Epithelial cell of esophagus (primary cell): ENCODE data around the gene TRPM1.

Source experiments
- DNase-seq: peaks from one replicate; pipeline ENCODE4 v3.0.0; 2010; ENCODE audit warnings: low read depth
- H3K4me3 ChIP-seq: 2 replicates; pipeline ENCODE4 v1.5.1; 2011; ENCODE audit warnings: mild to moderate bottlenecking, low read length, control low read depth
- CTCF ChIP-seq: IDR thresholded peaks from 2 replicates; pipeline ENCODE4 v1.5.1; 2011; ENCODE audit warnings: low read depth, mild to moderate bottlenecking, low read length, control low read depth, inconsistent platforms; ENCODE audit not compliant: insufficient read depth; ENCODE audit errors: missing control alignments

Gene TRPM1

DNA sequence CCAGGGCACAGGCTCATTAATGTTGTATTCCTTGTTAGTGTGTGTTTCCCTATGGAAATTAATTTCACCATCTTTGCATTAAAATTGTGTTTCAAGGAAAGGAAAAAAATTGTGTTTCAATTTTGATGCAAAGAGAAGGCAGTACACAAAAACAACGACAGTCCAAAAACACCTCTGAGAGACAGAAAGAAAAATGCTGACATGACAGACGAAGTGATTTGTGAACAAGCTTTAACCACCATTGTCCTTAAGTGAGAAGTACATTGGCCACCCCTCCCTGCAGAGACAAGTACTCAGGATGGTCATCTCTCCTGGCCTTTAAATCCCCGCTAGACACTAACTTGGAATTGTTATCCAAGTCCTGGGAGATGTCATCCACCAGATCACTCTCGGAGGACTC lies 59.9 kb downstream of the TRPM1 start:
- TF ChIP-seq CTCF: no peak
- H3K4me3 ChIP-seq: no peak overlapping the region
- no peak for DNase-seq

DNA sequence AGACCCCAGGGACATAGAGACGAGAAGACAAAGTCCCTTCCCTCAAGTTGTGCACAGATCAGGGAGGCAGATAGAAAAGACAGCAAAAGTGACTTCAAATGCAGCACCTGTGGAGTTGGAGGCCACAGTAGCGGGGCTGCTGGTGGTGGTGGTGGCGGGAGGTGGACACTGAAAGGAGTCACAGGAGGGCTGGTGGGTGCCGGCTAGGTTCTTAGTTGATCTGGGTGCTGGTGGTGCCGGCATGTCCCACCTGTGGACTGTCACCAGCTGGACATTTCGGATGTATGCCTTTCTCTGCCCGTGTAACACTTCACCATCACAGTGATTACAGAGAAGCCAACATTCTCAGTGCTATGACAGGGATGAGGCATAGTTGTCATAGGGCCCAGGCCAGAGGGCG lies 60.9 kb downstream of the TRPM1 start:
- no peak overlapping the region for H3K4me3 ChIP-seq
- TF ChIP-seq CTCF: no peak
- DNase-seq: no peak

- H3K4me3 ChIP-seq: no peak overlapping the region
- no peak for TF ChIP-seq CTCF
- DNase-seq: no peak
These were observed 61.6 kb downstream of the TRPM1 start for GRCh38 chr15:31039961-31040360.

DNA sequence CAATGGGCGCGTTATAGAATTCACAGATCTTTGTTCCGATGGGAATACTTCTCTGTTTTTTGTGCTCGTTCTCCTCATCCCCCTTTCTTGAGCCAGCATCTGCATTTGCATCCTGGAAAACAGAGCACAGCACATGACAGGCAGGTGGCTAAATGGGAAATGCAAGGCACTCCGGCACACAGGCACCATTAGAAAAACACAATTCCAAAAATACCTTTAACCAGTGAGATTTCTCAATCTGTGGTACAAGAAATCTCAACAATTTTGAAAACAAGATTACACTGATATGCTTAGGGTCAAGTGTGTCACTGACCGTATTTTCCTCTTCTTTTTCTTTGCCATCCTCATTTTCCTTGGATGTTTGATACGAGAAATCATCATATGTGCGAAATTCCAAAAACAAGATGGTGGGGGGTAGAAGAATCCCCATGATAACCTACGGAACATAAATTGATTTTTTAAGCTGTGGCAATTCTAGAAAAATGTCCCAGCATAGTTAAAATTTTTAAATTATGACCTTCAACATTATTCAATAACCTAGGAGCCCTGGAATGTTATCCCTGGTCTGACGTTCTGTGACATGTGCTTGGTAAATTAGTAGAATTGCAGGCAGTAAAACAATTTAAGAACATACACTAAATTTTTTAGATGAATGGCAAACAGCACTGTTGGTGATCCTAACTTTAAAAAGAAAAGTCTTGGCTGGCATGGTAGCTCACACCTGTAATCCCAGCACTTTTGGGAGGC lies 63.6 kb downstream of the TRPM1 start:
- no peak for TF ChIP-seq CTCF
- no peak overlapping the region for H3K4me3 ChIP-seq
- no peak for DNase-seq

DNA sequence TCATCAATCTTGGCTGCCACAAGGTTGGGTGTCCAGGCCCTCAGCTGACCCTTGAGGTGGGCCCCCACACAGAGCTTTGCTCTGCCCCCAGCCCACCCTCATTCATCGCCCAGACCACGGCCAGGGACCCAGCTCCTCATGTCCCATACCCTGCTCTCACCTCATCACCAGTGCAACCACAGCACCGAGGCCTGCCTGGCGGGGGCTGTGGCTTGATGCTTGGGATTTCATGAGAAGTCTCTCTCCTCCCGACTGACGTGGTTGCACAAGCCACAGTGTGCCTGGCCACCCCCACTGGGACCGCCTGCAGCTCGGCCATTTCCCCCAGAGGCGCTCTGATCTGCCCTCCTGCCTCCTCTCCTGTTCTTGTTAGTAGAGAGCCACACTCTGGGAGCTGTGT lies 64.7 kb downstream of the TRPM1 start:
- DNase-seq: no peak
- H3K4me3 ChIP-seq: no peak overlapping the region
- TF ChIP-seq CTCF: no peak

GRCh38 chr15:31035610-31036009 lies 65.9 kb downstream of the TRPM1 start:
- no peak for TF ChIP-seq CTCF
- no peak for DNase-seq
- H3K4me3 ChIP-seq: no peak overlapping the region

DNA sequence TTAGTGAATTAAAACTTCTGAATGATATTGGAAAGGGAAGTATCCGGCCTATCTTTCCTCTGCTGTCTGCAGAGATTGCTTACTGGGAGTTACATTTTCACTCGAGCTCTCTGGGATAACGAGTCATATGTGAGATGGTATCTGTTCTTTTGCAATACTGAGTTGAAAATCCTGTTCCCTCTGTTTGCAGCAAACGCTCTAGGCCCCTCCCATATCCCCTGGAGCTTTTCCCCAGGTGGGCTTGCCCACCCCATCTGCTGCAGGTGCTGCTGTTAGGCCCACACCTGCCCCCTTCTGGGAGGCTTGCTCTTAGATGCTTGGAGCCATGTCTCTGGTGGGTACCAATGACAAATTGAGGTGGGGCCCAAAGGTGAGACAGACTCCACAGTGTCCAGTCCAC lies 67.4 kb downstream of the TRPM1 start:
- DNase-seq: peak; percentile 54
- TF ChIP-seq CTCF: no peak
- H3K4me3 ChIP-seq: no peak overlapping the region
